ENCODE results near the gene IFNA2.
"Not testable (repeated sequence)": the region's sequence is repeated elsewhere in the genome, so short reads cannot be mapped to it uniquely, and the experiment has no call there.

IFNA2 gene

DNA sequence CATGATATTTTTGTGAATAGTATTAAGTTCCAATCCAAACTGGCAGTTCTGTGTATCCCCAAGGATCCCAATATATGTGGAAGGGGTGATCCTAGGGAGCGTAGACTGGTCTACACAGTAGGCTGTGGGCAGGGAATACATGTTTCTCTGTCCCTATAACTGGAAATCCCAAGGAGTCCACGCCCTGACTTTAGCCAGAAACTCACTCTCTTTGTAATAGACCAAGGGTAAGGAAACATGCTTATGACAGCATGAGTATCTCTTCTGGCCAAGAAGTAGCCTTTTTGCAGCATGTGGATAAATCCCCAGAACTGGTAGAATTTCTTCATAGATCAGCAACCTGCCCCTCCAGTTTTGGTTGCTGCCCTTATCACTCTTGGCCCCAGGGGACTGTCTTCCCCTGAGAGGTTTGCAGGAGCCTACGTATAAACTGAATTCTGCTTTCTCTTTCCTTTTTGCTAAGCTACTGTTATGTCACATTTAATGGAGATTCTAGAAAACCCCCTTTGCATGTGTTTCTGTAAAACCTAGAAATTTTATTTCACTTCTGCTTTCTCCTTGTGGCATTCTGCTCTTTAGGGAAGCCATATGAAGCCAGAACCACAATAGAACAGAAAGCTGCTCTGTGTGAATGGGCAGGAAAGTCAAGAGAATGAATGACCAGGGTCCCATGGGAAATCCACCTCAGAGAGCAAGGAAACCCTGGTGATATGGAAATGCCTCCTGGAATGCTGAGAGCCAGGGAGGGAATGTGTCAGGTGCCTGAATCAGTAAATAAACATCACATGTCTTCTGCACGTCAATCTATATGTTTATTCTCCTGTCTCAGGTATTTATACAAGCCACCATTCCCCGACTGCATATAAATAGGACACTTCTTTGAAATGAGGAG lies 3.5 kb downstream of the IFNA2 start:
- DNase-seq (ENCODE audit: low read depth in 2 of 2): no peak

DNA sequence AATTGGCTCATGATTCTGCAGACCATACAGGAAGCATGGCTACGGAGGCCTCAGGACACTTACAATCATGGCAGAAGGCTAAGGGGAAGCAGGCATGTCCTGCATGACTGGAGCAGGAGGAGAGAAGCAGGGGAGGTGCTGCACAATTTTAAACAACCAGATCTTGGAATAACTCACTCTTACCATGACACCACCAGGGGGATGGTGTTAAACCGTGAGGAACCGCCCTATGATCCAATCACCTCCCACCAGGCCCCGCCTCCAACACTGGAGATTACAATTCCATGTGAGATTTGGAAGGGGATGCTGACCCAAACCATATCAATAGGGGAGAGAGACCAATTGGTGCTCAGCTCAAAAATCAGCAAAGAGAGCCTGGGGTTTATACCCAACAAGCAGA lies 13.7 kb downstream of the IFNA2 start:
- not testable (repeated sequence) for DNase-seq (ENCODE audit: low read depth in 2 of 2)

GRCh38 chr9:21367957-21368356 lies 17.2 kb downstream of the IFNA2 start, which contains the start of gene IFNA13:
Gene IFNA13, minus strand, starts transcription at chr9:21368057. Its CDS starts 47 bp downstream, at chr9:21368010.
- DNase-seq (ENCODE audit: low read depth in 2 of 2): no peak

GRCh38 chr9:21367169-21367568 lies 18.0 kb downstream of the IFNA2 start:
- not testable (repeated sequence) for DNase-seq (ENCODE audit: low read depth in 2 of 2)

DNA sequence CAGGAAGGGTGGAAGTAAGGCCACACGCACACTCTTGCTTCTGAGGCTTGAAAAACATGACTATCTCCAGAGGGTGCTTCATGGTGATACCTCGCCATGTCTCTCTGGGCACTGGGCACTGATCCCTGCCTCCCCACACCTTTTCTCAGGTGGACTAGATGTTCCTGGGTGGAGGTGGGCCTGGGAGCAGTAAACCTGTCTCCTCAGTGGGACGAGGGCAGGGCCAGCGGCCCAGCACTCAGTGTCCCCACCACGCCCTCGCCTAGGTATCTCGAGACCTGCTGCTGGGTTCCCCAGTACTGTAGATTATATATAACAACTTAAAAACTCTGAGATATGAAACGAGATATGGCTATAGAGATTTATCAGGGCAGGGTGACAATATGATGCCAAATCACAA lies 22.9 kb downstream of the IFNA2 start:
- no peak for DNase-seq (ENCODE audit: low read depth in 2 of 2)

GRCh38 chr9:21357479-21358460 lies 27.4 kb downstream of the IFNA2 start:
- DNase-seq (ENCODE audit: low read depth in 2 of 2): no peak

- no peak for DNase-seq (ENCODE audit: low read depth in 2 of 2)
These were observed 34.4 kb downstream of the IFNA2 start, which contains the start of gene IFNA6 for GRCh38 chr9:21350787-21351186. Gene IFNA6, minus strand, starts transcription at chr9:21350887. Its CDS starts 0 bp downstream, at chr9:21350887.

- DNase-seq (ENCODE audit: low read depth in 2 of 2): no peak
These were observed 36.7 kb downstream of the IFNA2 start for GRCh38 chr9:21348430-21348970.

GRCh38 chr9:21340735-21341134 lies 44.5 kb downstream of the IFNA2 start:
- no peak for DNase-seq (ENCODE audit: low read depth in 2 of 2)

DNA sequence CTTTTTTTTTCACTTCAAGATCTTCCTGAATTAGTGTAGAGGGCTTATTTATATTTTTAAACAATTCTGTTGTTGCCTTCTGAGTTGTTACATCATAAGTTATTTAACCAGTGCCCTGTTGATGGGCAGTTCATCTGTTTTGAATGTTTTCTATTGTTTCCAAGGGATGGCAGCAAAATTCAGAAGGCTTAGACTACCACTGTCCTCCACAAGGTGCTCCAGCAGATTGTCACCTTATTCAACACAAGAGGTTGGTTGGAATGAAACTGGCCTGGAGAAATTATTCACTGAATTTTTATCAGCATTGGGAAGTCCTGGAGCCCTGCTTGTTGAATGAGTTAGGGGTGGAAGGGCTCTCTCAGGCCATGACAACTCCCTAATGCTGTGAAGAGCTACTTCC lies 48.7 kb downstream of the IFNA2 start:
- DNase-seq (ENCODE audit: low read depth in 2 of 2): no peak

DNA sequence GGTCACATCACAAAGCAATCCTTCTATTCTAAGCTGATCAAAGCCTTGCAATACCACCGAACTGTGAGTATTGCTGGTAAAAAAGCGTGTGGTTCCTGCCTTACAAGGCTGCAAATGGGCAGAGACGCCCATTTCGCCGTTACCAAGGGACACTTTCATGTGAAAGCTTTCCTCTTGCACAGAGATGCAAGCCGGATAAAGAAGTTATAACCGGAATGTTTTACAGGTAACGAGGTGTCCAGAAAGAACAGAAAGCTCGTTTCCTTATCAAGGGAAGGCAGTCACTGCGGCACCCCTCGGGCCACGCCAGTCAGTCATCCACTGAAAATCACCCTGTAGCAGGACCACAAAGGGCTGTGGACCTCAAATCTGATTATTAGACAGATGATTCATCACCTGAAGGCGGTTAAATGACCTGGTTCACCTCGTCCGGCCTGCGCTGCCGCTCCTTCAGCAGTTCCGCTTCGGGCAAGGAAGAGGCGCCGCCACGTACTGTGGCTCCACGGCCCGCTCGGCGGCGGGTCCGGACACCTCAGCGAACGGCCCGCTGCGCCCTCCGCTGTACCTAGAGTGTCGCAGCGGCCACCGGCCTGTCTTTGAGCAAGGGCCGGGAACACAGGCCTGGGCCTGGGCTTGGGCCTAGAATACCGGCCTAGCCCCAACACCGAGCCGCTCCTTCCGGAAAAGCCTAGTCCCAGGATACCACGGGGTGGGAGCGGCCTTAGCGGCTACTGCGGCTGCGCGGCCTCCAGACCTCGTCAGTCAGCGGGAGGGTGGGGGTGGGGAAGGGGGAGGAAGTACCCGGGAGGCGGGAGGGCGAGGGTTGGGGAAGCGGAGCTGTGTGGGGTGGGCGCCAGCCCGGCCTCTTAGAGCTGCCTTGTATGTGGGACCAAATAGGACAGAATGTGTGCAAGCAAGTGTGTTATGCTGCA lies 50.2 kb downstream of the IFNA2 start, which contains the start of gene KLHL9:
Gene KLHL9, minus strand, starts transcription at position 704 of the 932 bp plus-strand sequence. Its CDS starts 545 bp downstream, at position 159.
- DNase-seq (ENCODE audit: low read depth in 2 of 2): peak; percentile 67 to 74

All from stimulated activated CD8-positive, alpha-beta memory T cell treated with anti-CD3 and anti-CD28 coated beads, Interleukin-7, amount 100 ng/mL, for 1 hour (primary cell).